ENCODE measurements around the gene PCDHA2. TPM values are rescaled to one million over a fixed set of nuclear protein-coding genes. Genes with fewer than 3 reads are reported as not detected.
"Not testable (repeated sequence)": the region's sequence is repeated elsewhere in the genome, so short reads cannot be mapped to it uniquely, and the experiment has no call there.

Gene PCDHA2
- total and polyA plus RNA-seq, 2 of the 8 experiments (the other 6 are each of a cell fraction or from before 2014, with no cell fraction given): 0.86 to 1.9 TPM

GRCh38 chr5:140834439-140835008 is 39.9 kb downstream of the PCDHA2 start:
- H3K79me2 ChIP-seq (ENCODE audit: control insufficient read depth in 1 of 2, insufficient read depth in 2 of 2, low read length in 2 of 2); H3K36me3 ChIP-seq (ENCODE audit: control insufficient read depth in 2 of 4, insufficient read depth in 4 of 4, low read length in 3 of 4); H2BK12ac ChIP-seq (ENCODE audit: low read depth, low read length); H2AK5ac ChIP-seq (ENCODE audit: low read depth, low read length); H4K8ac ChIP-seq (ENCODE audit: extremely low read depth, insufficient read depth, low read length); H4K91ac ChIP-seq (replicated peaks; ENCODE audit: insufficient read length, low read length); H3K18ac ChIP-seq (ENCODE audit: extremely low read depth, low read length); H4K20me1 ChIP-seq (replicated peaks in 1 of 2; ENCODE audit: control insufficient read depth in 1 of 2, insufficient read depth in 2 of 2, low read length in 2 of 2); H3K27ac ChIP-seq (ENCODE audit: low read depth, low read length); H3K56ac ChIP-seq (replicated peaks; ENCODE audit: insufficient read length, low read depth, low read length); H3K9ac ChIP-seq (replicated peaks in 1 of 4; ENCODE audit: extremely low read depth in 1 of 4, low read depth in 3 of 4, low read length in 3 of 4); H2BK5ac ChIP-seq (ENCODE audit: low read depth, low read length); H3K4ac ChIP-seq (replicated peaks; ENCODE audit: insufficient read length, low read depth, low read length); H2BK120ac ChIP-seq (replicated peaks; ENCODE audit: low read depth, low read length); H3K79me1 ChIP-seq (ENCODE audit: low read depth, low read length); H2AFZ ChIP-seq (ENCODE audit: low read length); H3K27me3 ChIP-seq (replicated peaks in 1 of 4; ENCODE audit: control insufficient read depth in 3 of 4, extremely low read depth in 1 of 4, insufficient read depth in 3 of 4, low read length in 3 of 4); H2BK15ac ChIP-seq (ENCODE audit: low read length); H4K5ac ChIP-seq (ENCODE audit: insufficient read length, low read depth, low read length); POLR2A ChIA-PET (ENCODE audit: partially characterized antibody); H3K4me1 ChIP-seq (replicated peaks in 1 of 4; ENCODE audit: control insufficient read depth in 3 of 4, insufficient read depth in 4 of 4, low read length in 3 of 4); H2BK20ac ChIP-seq (ENCODE audit: low read length); H3K14ac ChIP-seq (ENCODE audit: insufficient read length); H3K23me2 ChIP-seq (ENCODE audit: low read depth, low read length); H3K23ac ChIP-seq (ENCODE audit: insufficient read length): not testable (repeated sequence)
- FAIRE-seq: peak; percentile 62
- peak overlapping the region in 1 of 4 experiments; percentile 59; a peak in 2 of 8 replicates for H3K4me3 ChIP-seq (ENCODE audit: extremely low read depth in 1 of 4, insufficient read depth in 2 of 4, low read depth in 3 of 4, low read length in 4 of 4)
- CTCF ChIA-PET (ENCODE audit: partially characterized antibody): interaction anchor here (1.1 to 2.2 kb wide), 7 partner anchors 8 to 217 kb away, joined by 3 to 6 read pairs (median 4); partner anchors contain the start of genes PCDHA11, PCDHA5 and PCDHB1
- WGBS, 2 experiments (ENCODE audit: extremely low coverage in 1 of 2, insufficient coverage in 1 of 2, insufficient read length in 1 of 2, insufficient replicate concordance in 2 of 2, low coverage in 1 of 2, low lambda C conversion rate in 2 of 2, missing lambda C conversion rate in 1 of 2): 86% methylated on average over 25 of the region's 38 CpGs; no CpG with 5 or more reads in 1 of the 2 experiments
- peak in 1 of 2 experiments; percentile 59 for DNase-seq (ENCODE audit: low read depth in 1 of 2, low spot score in 2 of 2)
- peaks cover 0 to 21% of the 10 kb centered on the region in 2 experiments; a peak in 2 of 4 replicates for H3K9me3 ChIP-seq (ENCODE audit: insufficient read depth in 2 of 2, low read depth in 1 of 2, low read length in 1 of 2)
- H3K4me2 ChIP-seq (ENCODE audit: insufficient read depth in 1 of 2, low read depth in 2 of 2, low read length in 2 of 2): peak overlapping the region in 1 of 2 experiments; percentile 59; a peak in 1 of 4 replicates
